IMR-90 (cell line): ENCODE results near the gene RLF. TPM values are rescaled to one million over a fixed set of nuclear protein-coding genes. Genes with fewer than 3 reads are reported as not detected.

Experiments used
- ATAC-seq: fragments of 200-7000 bp; cut with Tn5 transposase; 2 replicates; pipeline ENCODE4 v1.9.1; 2020; ENCODE audit warnings: low read depth, mild to moderate bottlenecking, moderate library complexity
- BruUV-seq: library from RNA; stranded (reverse); fragments of 400-500 nt; replicated peaks from 2 replicates; lab custom pipeline; 2021; lab: Mats Ljungman, UMichigan
- CTCF ChIA-PET: fragments of 300-600 bp; formaldehyde crosslinking; extraction: SDS; loops from one replicate; lab custom pipeline; 2021; ENCODE audit warnings: antibody characterized with exemption; lab: Yijun Ruan, JAX
- POLR2A ChIA-PET: fragments of 300-600 bp; sonication (Branson Sonifier 250); formaldehyde crosslinking; loops from one replicate; lab custom pipeline; 2022; ENCODE audit warnings: antibody characterized with exemption; ENCODE audit not compliant: unreplicated experiment; lab: Charles Lee
- DNase-seq: peaks from one replicate; pipeline ENCODE4 v3.0.0; 2013
- H2AFZ ChIP-seq: replicated peaks from 2 replicates; pipeline ENCODE3; 2013; ENCODE audit warnings: low read length, mild to moderate bottlenecking; ENCODE audit not compliant: poor library complexity
- H2AK5ac ChIP-seq: 2 replicates; pipeline ENCODE4 v1.6.1; 2013; ENCODE audit warnings: low read depth, low read length, inconsistent platforms
- H2AK9ac ChIP-seq: replicated peaks from 2 replicates; pipeline ENCODE3; 2013; ENCODE audit warnings: mild to moderate bottlenecking, low read depth, low read length, moderate library complexity; ENCODE audit not compliant: poor library complexity
- H2BK120ac ChIP-seq: 2 replicates; pipeline ENCODE4 v1.6.1; 2013; ENCODE audit warnings: low read depth, low read length, inconsistent platforms
- H2BK15ac ChIP-seq: 3 replicates; pipeline ENCODE4 v1.6.1; 2013; ENCODE audit warnings: low read depth, low read length, inconsistent platforms
- H2BK20ac ChIP-seq: 2 replicates; pipeline ENCODE4 v1.6.1; 2013; ENCODE audit warnings: low read depth, mild to moderate bottlenecking, inconsistent platforms, low read length, moderate library complexity
- H2BK5ac ChIP-seq: 2 replicates; pipeline ENCODE4 v1.6.1; 2013; ENCODE audit warnings: mild to moderate bottlenecking, low read depth, low read length, inconsistent platforms; ENCODE audit not compliant: poor library complexity, severe bottlenecking
- H3K14ac ChIP-seq: replicated peaks from 2 replicates; pipeline ENCODE4 v1.6.1; 2013; ENCODE audit warnings: low read depth, low read length, inconsistent platforms
- H3K18ac ChIP-seq: 2 replicates; pipeline ENCODE4 v1.6.1; 2013; ENCODE audit warnings: low read depth, low read length, control low read depth
- H3K23ac ChIP-seq: 2 replicates; pipeline ENCODE4 v1.6.1; 2013; ENCODE audit warnings: low read depth, low read length, inconsistent platforms
- H3K27ac ChIP-seq: 2 replicates; pipeline ENCODE4 v1.5.1; 2013; ENCODE audit warnings: mild to moderate bottlenecking, control low read depth, low read length; ENCODE audit not compliant: insufficient read depth
- H3K27me3 ChIP-seq: 2 replicates; pipeline ENCODE4 v1.6.1; 2013; ENCODE audit warnings: low read length; ENCODE audit not compliant: control insufficient read depth, insufficient read depth
- H3K36me3 ChIP-seq: 2 replicates; pipeline ENCODE4 v1.6.1; 2013; ENCODE audit warnings: low read length, mixed read lengths; ENCODE audit not compliant: control insufficient read depth, insufficient read depth
- H3K4ac ChIP-seq: 2 replicates; pipeline ENCODE4 v1.6.1; 2013; ENCODE audit warnings: low read depth, low read length, inconsistent platforms
- H3K4me1 ChIP-seq: 2 replicates; pipeline ENCODE4 v1.6.1; 2013; ENCODE audit warnings: low read length, mixed read lengths; ENCODE audit not compliant: control insufficient read depth, insufficient read depth
- H3K4me2 ChIP-seq: 2 replicates; pipeline ENCODE4 v1.6.1; 2013; ENCODE audit warnings: low read depth, mild to moderate bottlenecking, control low read depth, low read length, moderate library complexity
- H3K4me3 ChIP-seq: 2 replicates; pipeline ENCODE4 v1.5.1; 2013; ENCODE audit warnings: low read depth, mild to moderate bottlenecking, control low read depth, low read length, moderate library complexity; ENCODE audit not compliant: insufficient read depth
- H3K56ac ChIP-seq: 2 replicates; pipeline ENCODE4 v1.6.1; 2013; ENCODE audit warnings: low read length, inconsistent platforms; ENCODE audit not compliant: insufficient read depth; ENCODE audit errors: extremely low read depth
- H3K79me1 ChIP-seq, 2 experiments: 2 replicates each; pipeline ENCODE4 v1.6.1; 2013; ENCODE audit warnings: low read length in 2 of 2, inconsistent platforms in 1 of 2, low read depth in 1 of 2
- H3K9ac ChIP-seq: 2 replicates; pipeline ENCODE4 v1.6.1; 2013; ENCODE audit warnings: low read depth, low read length, control low read depth
- H3K9me1 ChIP-seq: 2 replicates; pipeline ENCODE4 v1.6.1; 2013; ENCODE audit warnings: low read length, inconsistent platforms; ENCODE audit not compliant: insufficient read depth
- H3K9me3 ChIP-seq: 2 replicates; pipeline ENCODE4 v1.6.1; 2013; ENCODE audit warnings: low read length; ENCODE audit not compliant: control insufficient read depth, insufficient read depth
- H4K20me1 ChIP-seq: 2 replicates; pipeline ENCODE4 v1.6.1; 2013; ENCODE audit warnings: low read length, inconsistent platforms; ENCODE audit not compliant: insufficient read depth
- H4K5ac ChIP-seq: 2 replicates; pipeline ENCODE4 v1.6.1; 2013; ENCODE audit warnings: mild to moderate bottlenecking, low read depth, low read length, control low read depth
- H4K8ac ChIP-seq, 2 experiments: 2 replicates each; pipeline ENCODE4 v1.6.1; 2013; ENCODE audit warnings: low read depth in 2 of 2, low read length in 2 of 2, control low read depth in 1 of 2, inconsistent platforms in 1 of 2
- H4K91ac ChIP-seq: 2 replicates; pipeline ENCODE4 v1.6.1; 2013; ENCODE audit warnings: low read depth, low read length, inconsistent platforms; ENCODE audit not compliant: insufficient read depth
- BHLHE40 ChIP-seq: fragments of 150-350 bp; IDR thresholded peaks from 2 replicates; pipeline ENCODE4 v1.6.1; 2016; ENCODE audit warnings: mild to moderate bottlenecking, low read depth, low read length
- CEBPB ChIP-seq: IDR thresholded peaks from 2 replicates; pipeline ENCODE4 v1.6.1; 2012; ENCODE audit warnings: low read depth, low read length, improper control_type of control experiment
- CHD1 ChIP-seq: IDR thresholded peaks from 2 replicates; pipeline ENCODE4 v1.6.1; 2012; ENCODE audit warnings: low read depth, low read length, improper control_type of control experiment
- CTCF ChIP-seq: conservative IDR thresholded peaks from 2 replicates; pipeline ENCODE4 v1.5.1; 2012; ENCODE audit warnings: mild to moderate bottlenecking, low read depth, low read length, improper control_type of control experiment
- ELK1 ChIP-seq: fragments of 150-350 bp; IDR thresholded peaks from 2 replicates; pipeline ENCODE4 v1.6.1; 2016; ENCODE audit warnings: low read depth, mild to moderate bottlenecking, low read length, moderate library complexity, borderline replicate concordance
- FOS ChIP-seq: fragments of 150-350 bp; IDR thresholded peaks from 2 replicates; pipeline ENCODE4 v1.6.1; 2016; ENCODE audit warnings: low read depth, low read length
- MAFK ChIP-seq: IDR thresholded peaks from 2 replicates; pipeline ENCODE4 v1.6.1; 2012; ENCODE audit warnings: low read depth, low read length, improper control_type of control experiment
- MAZ ChIP-seq: IDR thresholded peaks from 2 replicates; pipeline ENCODE4 v1.6.1; 2012; ENCODE audit warnings: low read depth, mild to moderate bottlenecking, low read length, improper control_type of control experiment, moderate library complexity, borderline replicate concordance
- POLR2A ChIP-seq: IDR thresholded peaks from 2 replicates; pipeline ENCODE4 v1.6.1; 2012; ENCODE audit warnings: mild to moderate bottlenecking, low read depth, low read length
- RCOR1 ChIP-seq: IDR thresholded peaks from 2 replicates; pipeline ENCODE4 v1.6.1; 2012; ENCODE audit warnings: mild to moderate bottlenecking, low read length, improper control_type of control experiment; ENCODE audit not compliant: insufficient replicate concordance
- SMC3 ChIP-seq: fragments of 150-350 bp; IDR thresholded peaks from 2 replicates; pipeline ENCODE4 v1.6.1; 2016; ENCODE audit warnings: low read depth, mild to moderate bottlenecking, antibody characterized with exemption, low read length, moderate library complexity
- USF2 ChIP-seq: fragments of 150-350 bp; IDR thresholded peaks from 2 replicates; pipeline ENCODE4 v1.6.1; 2017; ENCODE audit warnings: mild to moderate bottlenecking, antibody characterized with exemption, low read length, low read depth
- WGBS, 2 experiments: methylation state at CpG; one replicate each; pipeline versions ENCODE4 v1.1.5 to v1.1.7; 2013; ENCODE audit warnings: missing lambda C conversion rate in 2 of 2; ENCODE audit not compliant: insufficient read length in 1 of 2; ENCODE audit errors: extremely low coverage in 2 of 2; 5-methylcytosine and 5-hydroxymethylcytosine counted together
- dilution Hi-C: fragments of 300-500 bp; cut with HindIII; formaldehyde crosslinking; loops from one replicate; pipeline ENCODE4 v1.14.3; 2018; ENCODE audit warnings: low sequenced_read_pairs; ENCODE audit not compliant: unreplicated experiment
- in situ Hi-C: fragments of 300-500 bp; cut with MboI; formaldehyde crosslinking; loops from 3 replicates; pipeline ENCODE4 v1.14.3; 2019; ENCODE audit warnings: low sequenced_read_pairs, inconsistent platforms, mixed read lengths
- intact Hi-C: fragments of 100-400 bp; cut with micrococcal nuclease; formaldehyde crosslinking; loops from 2 replicates; pipeline ENCODE4 v1.10.0; 2022
- polyA plus RNA-seq, 3 experiments: library from polyadenylated mRNA; depleted of rRNA; stranded (reverse); fragments of >200 nt; gene quantifications; 2 replicates each; pipeline ENCODE4 v1.2.3, GENCODE V29; 2012; ENCODE audit warnings: low replicate concordance in 1 of 3
- total RNA-seq: library from RNA; depleted of rRNA; stranded (reverse); fragments of >200 nt; gene quantifications from 2 replicates; pipeline ENCODE4 v1.2.3, GENCODE V29; 2012

The RLF gene
- total and polyA plus RNA-seq, 2 of the 4 experiments (the other 2 are of a cell fraction), result 4.4 to 29.8 TPM

GRCh38 chr1:40266786-40267535 lies 105.8 kb downstream of the RLF start:
- BruUV-seq, result no TSS peak
- peak overlapping the region; percentile 35; the same call in 1 of the 2 replicates for H3K4me2 ChIP-seq
- peak overlapping the region; percentile 66; the same call in 1 of the 2 replicates for H2BK120ac ChIP-seq
- H2AK9ac ChIP-seq, result no peak overlapping the region
- H3K36me3 ChIP-seq, result peaks cover 25% of the 10 kb centered on the region
- no peak overlapping the region for H3K23ac ChIP-seq
- ChIA-PET POLR2A (no interaction called here), CTCF (interaction anchor here (0.6 to 1.4 kb wide), 4 partner anchors 26 to 72 kb away, joined by 3 to 4 read pairs (median 4); no protein-coding TSS in a partner anchor)
- peaks cover 14% of the 10 kb centered on the region for H3K9me1 ChIP-seq
- peak overlapping the region; percentile 86; the same call in 1 of the 2 replicates for H2AK5ac ChIP-seq
- intact Hi-C loops, result no loop called here
- H3K56ac ChIP-seq, result no peak overlapping the region
- peak overlapping the region; percentile 36 for H3K4ac ChIP-seq
- no peak overlapping the region for H3K9ac ChIP-seq
- peaks cover 23 to 61% of the 10 kb centered on the region in 2 experiments for H3K79me1 ChIP-seq
- H3K14ac ChIP-seq, result peak overlapping the region; percentile 58; the same call in 1 of the 2 replicates
- H4K91ac ChIP-seq, result no peak overlapping the region
- H3K4me1 ChIP-seq, result peaks cover 7% of the 10 kb centered on the region
- no peak overlapping the region for H2AFZ ChIP-seq
- H2BK5ac ChIP-seq, result peak overlapping the region; percentile 58
- no peak for DNase-seq
- ATAC-seq, result no peak
- no peaks in the 10 kb centered on the region for H3K27me3 ChIP-seq
- no peak overlapping the region for H4K5ac ChIP-seq
- dilution Hi-C loops, result no loop called here
- H2BK15ac ChIP-seq, result 0 out of 3 replicates have a peak overlapping the region, but pooled peaks have one; percentile 66
- no peak for TF ChIP-seq CEBPB
- TF ChIP-seq SMC3, result no peak
- no peak for TF ChIP-seq RCOR1
- TF ChIP-seq POLR2A, result no peak
- TF ChIP-seq BHLHE40, result no peak
- no peak for TF ChIP-seq MAFK
- no peak for TF ChIP-seq USF2
- no peak for TF ChIP-seq ELK1
- TF ChIP-seq MAZ, result no peak
- no peak for TF ChIP-seq CHD1
- TF ChIP-seq CTCF, result no peak
- no peak for TF ChIP-seq FOS
- H2BK20ac ChIP-seq, result peak overlapping the region; percentile 7; the same call in 1 of the 2 replicates
- H3K9me3 ChIP-seq, result no peaks in the 10 kb centered on the region
- peak overlapping the region; percentile 77; the same call in 1 of the 2 replicates for H3K27ac ChIP-seq
- no CpG with 5 or more reads among the region's 6 CpGs for WGBS, 2 experiments
- peak overlapping the region; percentile 50; the same call in 1 of the 2 replicates for H3K18ac ChIP-seq
- no peak overlapping the region for H3K4me3 ChIP-seq
- peak overlapping the region in 1 of 2 experiments; percentile 23; a peak in 1 of 4 replicates for H4K8ac ChIP-seq
- in situ Hi-C loops, result no loop called here
- H4K20me1 ChIP-seq, result peaks cover 9% of the 10 kb centered on the region
